Naive thymus-derived CD8-positive, alpha-beta T cell (primary cell): ENCODE data around the gene TMEM98. TPM values are rescaled to one million over a fixed set of nuclear protein-coding genes. Genes with fewer than 3 reads are reported as not detected.
"Not testable (repeated sequence)": the region's sequence is repeated elsewhere in the genome, so short reads cannot be mapped to it uniquely, and the experiment has no call there.

Experiments
- ATAC-seq, 2 donors: fragments of 150-1000 bp; cut with Tn5 transposase in 1 of 2; sonication (Bioruptor Pico), chemical (Tn5 transposase) in 1 of 2; 1 replicate in 1 of 2; 2 replicates in 1 of 2; pipeline ENCODE4 v1.10.0; 2021; ENCODE audit warnings: mild to moderate bottlenecking in 2 of 2, moderate library complexity in 2 of 2
- POLR2A ChIA-PET: fragments of 350-600 bp; sonication (Branson Sonifier 250); formaldehyde crosslinking; loops from one replicate; lab custom pipeline; 2021; ENCODE audit warnings: antibody characterized with exemption; lab: Charles Lee
- DNase-seq, 10 donors: peaks; one replicate each; pipeline versions ENCODE4 v3.0.0 to v3.0.0-alpha.2; 2020 to 2022
- H3K27ac Mint-ChIP-seq, 10 donors: one replicate each; pipeline ENCODE4 v1.8.0; 2020 to 2022; ENCODE audit warnings: mild to moderate bottlenecking in 10 of 10, mixed read lengths in 10 of 10, moderate library complexity in 4 of 10, inconsistent platforms in 1 of 10
- H3K27me3 Mint-ChIP-seq, 5 donors: one replicate each; pipeline ENCODE4 v1.8.0; 2021 to 2022; ENCODE audit warnings: mixed read lengths in 5 of 5
- H3K36me3 Mint-ChIP-seq, 3 donors: one replicate each; pipeline ENCODE4 v1.8.0; 2020 to 2022; ENCODE audit warnings: mixed read lengths in 3 of 3, mild to moderate bottlenecking in 2 of 3, inconsistent platforms in 1 of 3
- H3K4me1 Mint-ChIP-seq, 4 donors: one replicate each; pipeline ENCODE4 v1.8.0; 2021 to 2022; ENCODE audit warnings: mixed read lengths in 4 of 4
- H3K4me3 Mint-ChIP-seq, 10 donors: one replicate each; pipeline ENCODE4 v1.8.0; 2020 to 2022; ENCODE audit warnings: mild to moderate bottlenecking in 10 of 10, mixed read lengths in 10 of 10, moderate library complexity in 6 of 10, inconsistent platforms in 1 of 10
- H3K9me3 Mint-ChIP-seq, 9 donors: one replicate each; pipeline ENCODE4 v1.8.0; 2020 to 2022; ENCODE audit warnings: mixed read lengths in 9 of 9, mild to moderate bottlenecking in 3 of 9, inconsistent platforms in 1 of 9, moderate library complexity in 1 of 9
- polyA plus RNA-seq, 3 donors: library from polyadenylated mRNA; unstranded; fragments of 300-500 nt; fragmentation: Illumina TruSeq; gene quantifications; one replicate each; pipeline ENCODE4 v1.2.3, GENCODE V29; 2021
- total RNA-seq, 8 experiments: library from RNA in 2 of 8; stranded (reverse) in 2 of 8; gene quantifications; one replicate each; pipeline ENCODE4 v1.2.3 and lab custom pipeline; 2021 to 2026

The TMEM98 gene
- total and polyA plus RNA-seq, 5 experiments from 2014 or later, result not detected

GRCh38 chr17:32936186-32936893 lies 8.4 kb downstream of the TMEM98 start:
- H3K36me3 Mint-ChIP-seq, result no peaks in the 10 kb centered on the region
- H3K4me1 Mint-ChIP-seq, result peaks cover 0 to 7% (median 3%) of the 10 kb centered on the region in 4 donors
- peaks cover 14 to 43% (median 38%) of the 10 kb centered on the region in 5 donors for H3K27me3 Mint-ChIP-seq
- H3K9me3 Mint-ChIP-seq, result peaks cover 0 to 2% (median 0%) of the 10 kb centered on the region in 9 donors
- ATAC-seq, result no peak
- H3K27ac Mint-ChIP-seq, result no peak overlapping the region
- no peak for DNase-seq
- POLR2A ChIA-PET, result no interaction called here
- no peak overlapping the region for H3K4me3 Mint-ChIP-seq

GRCh38 chr17:32936894-32937500 lies 9.0 kb downstream of the TMEM98 start:
- peak; percentile 75 to 80 for ATAC-seq
- Mint-ChIP-seq H3K27ac (peak overlapping the region in 2 of 10 donors; percentile 47 to 86), H3K4me3 (peak overlapping the region in 5 of 10 donors; percentile 18 to 52 (median 37)), H3K4me1 (peaks cover 0 to 7% (median 3%) of the 10 kb centered on the region in 4 donors), H3K9me3 (peaks cover 0 to 4% (median 0%) of the 10 kb centered on the region in 9 donors), H3K36me3 (no peaks in the 10 kb centered on the region), H3K27me3 (peaks cover 8 to 42% (median 32%) of the 10 kb centered on the region in 5 donors)
- POLR2A ChIA-PET, result no interaction called here
- peak; percentile 21 to 81 (median 52) for DNase-seq

GRCh38 chr17:32940706-32941390 lies 12.9 kb downstream of the TMEM98 start:
- Mint-ChIP-seq H3K4me1 (peaks cover 0 to 7% (median 3%) of the 10 kb centered on the region in 4 donors), H3K36me3 (no peaks in the 10 kb centered on the region), H3K27ac (no peak overlapping the region), H3K27me3 (peaks cover 2 to 20% (median 15%) of the 10 kb centered on the region in 5 donors), H3K9me3 (peaks cover 0 to 4% (median 0%) of the 10 kb centered on the region in 9 donors), H3K4me3 (no peak overlapping the region)
- DNase-seq (no peak), ATAC-seq (no peak)
- POLR2A ChIA-PET, result no interaction called here

- ATAC-seq (no peak), DNase-seq (no peak)
- H3K9me3 Mint-ChIP-seq, result peaks cover 0 to 4% (median 0%) of the 10 kb centered on the region in 9 donors
- H3K27me3 Mint-ChIP-seq, result peaks cover 2 to 16% (median 12%) of the 10 kb centered on the region in 5 donors
- H3K4me1 Mint-ChIP-seq, result peaks cover 0 to 7% (median 3%) of the 10 kb centered on the region in 4 donors
- no peak overlapping the region for H3K27ac Mint-ChIP-seq
- H3K4me3 Mint-ChIP-seq, result no peak overlapping the region
- no peaks in the 10 kb centered on the region for H3K36me3 Mint-ChIP-seq
- POLR2A ChIA-PET, result no interaction called here
These were observed 13.6 kb downstream of the TMEM98 start for GRCh38 chr17:32941419-32942032.

GRCh38 chr17:32943206-32943605 lies 15.3 kb downstream of the TMEM98 start:
- H3K36me3 Mint-ChIP-seq, result no peaks in the 10 kb centered on the region
- H3K27ac Mint-ChIP-seq, result no peak overlapping the region
- peaks cover 2 to 16% (median 8%) of the 10 kb centered on the region in 5 donors for H3K27me3 Mint-ChIP-seq
- no peak for ATAC-seq
- H3K4me1 Mint-ChIP-seq, result no peaks in the 10 kb centered on the region
- POLR2A ChIA-PET, result no interaction called here
- H3K9me3 Mint-ChIP-seq, result peaks cover 0 to 4% (median 0%) of the 10 kb centered on the region in 9 donors
- DNase-seq, result no peak
- H3K4me3 Mint-ChIP-seq, result no peak overlapping the region

GRCh38 chr17:32943647-32944191 lies 15.8 kb downstream of the TMEM98 start:
- peaks cover 0 to 4% (median 0%) of the 10 kb centered on the region in 9 donors for H3K9me3 Mint-ChIP-seq
- DNase-seq (no peak), ATAC-seq (no peak)
- H3K27ac Mint-ChIP-seq, result no peak overlapping the region
- H3K4me1 Mint-ChIP-seq, result no peaks in the 10 kb centered on the region
- H3K4me3 Mint-ChIP-seq, result no peak overlapping the region
- POLR2A ChIA-PET, result no interaction called here
- H3K27me3 Mint-ChIP-seq, result peaks cover 2 to 16% (median 7%) of the 10 kb centered on the region in 5 donors
- H3K36me3 Mint-ChIP-seq, result no peaks in the 10 kb centered on the region

GRCh38 chr17:32944248-32945020 lies 16.5 kb downstream of the TMEM98 start:
- H3K4me3 Mint-ChIP-seq, result no peak overlapping the region
- DNase-seq, result no peak
- POLR2A ChIA-PET, result no interaction called here
- H3K4me1 Mint-ChIP-seq, result no peaks in the 10 kb centered on the region
- no peak for ATAC-seq
- no peak overlapping the region for H3K27ac Mint-ChIP-seq
- peaks cover 2 to 16% (median 5%) of the 10 kb centered on the region in 5 donors for H3K27me3 Mint-ChIP-seq
- no peaks in the 10 kb centered on the region for H3K36me3 Mint-ChIP-seq
- H3K9me3 Mint-ChIP-seq, result peaks cover 0 to 4% (median 0%) of the 10 kb centered on the region in 9 donors

- Mint-ChIP-seq H3K27ac (no peak overlapping the region), H3K36me3 (no peaks in the 10 kb centered on the region), H3K4me1 (no peaks in the 10 kb centered on the region), H3K9me3 (no peaks in the 10 kb centered on the region), H3K4me3 (no peak overlapping the region), H3K27me3 (peaks cover 4 to 18% (median 9%) of the 10 kb centered on the region in 5 donors)
- DNase-seq (no peak), ATAC-seq (no peak)
- POLR2A ChIA-PET, result no interaction called here
These were observed 18.6 kb downstream of the TMEM98 start for GRCh38 chr17:32946375-32947135.

GRCh38 chr17:32947736-32948135 lies 19.8 kb downstream of the TMEM98 start:
- Mint-ChIP-seq H3K9me3 (no peaks in the 10 kb centered on the region), H3K4me1 (peaks cover 0 to 3% (median 0%) of the 10 kb centered on the region in 4 donors), H3K27ac (no peak overlapping the region), H3K4me3 (no peak overlapping the region), H3K36me3 (no peaks in the 10 kb centered on the region), H3K27me3 (peaks cover 13 to 30% (median 14%) of the 10 kb centered on the region in 5 donors)
- no peak for DNase-seq
- ATAC-seq, result no peak
- POLR2A ChIA-PET, result no interaction called here

GRCh38 chr17:32949181-32949580 lies 21.2 kb downstream of the TMEM98 start:
- no peak overlapping the region for H3K4me3 Mint-ChIP-seq
- no peaks in the 10 kb centered on the region for H3K9me3 Mint-ChIP-seq
- POLR2A ChIA-PET, result no interaction called here
- peaks cover 0 to 3% (median 0%) of the 10 kb centered on the region in 4 donors for H3K4me1 Mint-ChIP-seq
- no peaks in the 10 kb centered on the region for H3K36me3 Mint-ChIP-seq
- peaks cover 13 to 38% (median 16%) of the 10 kb centered on the region in 5 donors for H3K27me3 Mint-ChIP-seq
- H3K27ac Mint-ChIP-seq, result no peak overlapping the region
- ATAC-seq (no peak), DNase-seq (no peak)

GRCh38 chr17:32952491-32952890 lies 24.5 kb downstream of the TMEM98 start:
- ATAC-seq, H3K9me3 Mint-ChIP-seq, H3K27ac Mint-ChIP-seq, DNase-seq, H3K4me3 Mint-ChIP-seq, POLR2A ChIA-PET, H3K4me1 Mint-ChIP-seq, H3K36me3 Mint-ChIP-seq: not testable (repeated sequence)
- peaks cover 11 to 25% (median 14%) of the 10 kb centered on the region in 5 donors for H3K27me3 Mint-ChIP-seq
